ENCODE data around the gene ANKRD1. TPM values are rescaled to one million over a fixed set of nuclear protein-coding genes. Genes with fewer than 3 reads are reported as not detected.

Gene ANKRD1
- total RNA-seq, 1 experiment from 2014 or later, result 0.11 TPM

- Mint-ChIP-seq H3K4me1 (peaks cover 14 to 18% of the 10 kb centered on the region in 2 experiments), H3K36me3 (ENCODE audit: insufficient read depth in 1 of 3, low read depth in 3 of 3) (no peaks in the 10 kb centered on the region), H3K4me3 (no peak overlapping the region), H3K9me3 (no peaks in the 10 kb centered on the region; a peak in 1 of 5 replicates), H3K27me3 (ENCODE audit: low read depth) (peaks cover 94% of the 10 kb centered on the region), H3K27ac (no peak overlapping the region)
- H2BK120ac ChIP-seq (ENCODE audit: low read depth, low read length, poor library complexity, severe bottlenecking), result no peak overlapping the region
- DNase-seq, result no peak
- no peak overlapping the region for H3T11ph ChIP-seq (ENCODE audit: low read length)
- H4K20me1 ChIP-seq (ENCODE audit: control insufficient read depth, insufficient read depth, insufficient read length), result no peaks in the 10 kb centered on the region
- H2AFZ ChIP-seq (ENCODE audit: low read length), result no peak overlapping the region
- H3K27ac ChIP-seq (ENCODE audit: insufficient read length, low read depth, low read length), result no peak overlapping the region
- TF ChIP-seq CTCF (conservative IDR thresholded peaks at IDR 0.05), result no peak
- H4K5ac ChIP-seq (ENCODE audit: insufficient read length, low read depth, low read length), result no peak overlapping the region
- H2BK20ac ChIP-seq (ENCODE audit: low read depth, low read length, poor library complexity, severe bottlenecking), result no peak overlapping the region
- H3K27me3 ChIP-seq (ENCODE audit: insufficient read depth, low read length), result peaks cover 50% of the 10 kb centered on the region
- no peak overlapping the region for H2AK5ac ChIP-seq (ENCODE audit: insufficient read length, low read length)
- no peak overlapping the region for H4K8ac ChIP-seq (replicated peaks; ENCODE audit: insufficient read length, low read depth, low read length)
- no peak overlapping the region for H3K4ac ChIP-seq (ENCODE audit: low read depth, low read length)
- no peak overlapping the region for H3K4me2 ChIP-seq (ENCODE audit: insufficient read depth, insufficient read length, low read length)
- no peaks in the 10 kb centered on the region for H3K79me2 ChIP-seq (ENCODE audit: insufficient read depth, low read length)
- no peak overlapping the region for H3K18ac ChIP-seq (ENCODE audit: insufficient read length, low read depth, low read length)
- no peaks in the 10 kb centered on the region for H3K4me1 ChIP-seq (ENCODE audit: insufficient read depth, low read length)
- no peak overlapping the region for H4K91ac ChIP-seq (ENCODE audit: insufficient read length, low read depth, low read length)
- no peak overlapping the region for H3K56ac ChIP-seq (ENCODE audit: insufficient read length, low read depth, low read length)
- H2BK5ac ChIP-seq (ENCODE audit: insufficient read length, low read length), result no peak overlapping the region
- H3K14ac ChIP-seq (ENCODE audit: insufficient read depth, low read length), result no peak overlapping the region
- no CpG with 5 or more reads among the region's 10 CpGs for WGBS (ENCODE audit: extremely low coverage, insufficient read length, low lambda C conversion rate)
- H3K23ac ChIP-seq (ENCODE audit: insufficient read length, low read depth, low read length), result no peak overlapping the region
- no peaks in the 10 kb centered on the region for H3K79me1 ChIP-seq (ENCODE audit: insufficient read depth, low read depth, low read length, poor library complexity, severe bottlenecking)
- no peak overlapping the region for H3K9ac ChIP-seq (ENCODE audit: extremely low read depth, insufficient read length, low read length)
- no peak overlapping the region for H2BK12ac ChIP-seq (ENCODE audit: insufficient read length, low read depth, low read length)
- H3K23me2 ChIP-seq (ENCODE audit: insufficient read length, low read depth, low read length, poor library complexity, severe bottlenecking), result no peaks in the 10 kb centered on the region
- no peak overlapping the region for H2BK15ac ChIP-seq (ENCODE audit: low read depth, low read length)
- no peaks in the 10 kb centered on the region for H3K9me3 ChIP-seq (ENCODE audit: control insufficient read depth, low read depth, low read length)
These were observed 5.7 kb downstream of the ANKRD1 start for GRCh38 chr10:90914992-90915765.
